HFF-Myc (cell line): ENCODE results near the gene MBOAT2.
"Not testable (repeated sequence)": the region's sequence is repeated elsewhere in the genome, so short reads cannot be mapped to it uniquely, and the experiment has no call there.

Experiments used
- DNase-seq: peaks from one replicate; pipeline ENCODE4 v3.0.0-alpha.2; 2011; ENCODE audit warnings: low read depth; ENCODE audit errors: extremely low read depth
- H3K4me3 ChIP-seq: replicated peaks from 2 replicates; pipeline ENCODE4 v1.5.1; 2011; ENCODE audit warnings: low read depth, mild to moderate bottlenecking, control low read depth, low read length
- CTCF ChIP-seq: IDR thresholded peaks from 2 replicates; pipeline ENCODE4 v1.5.1; 2012; ENCODE audit warnings: mild to moderate bottlenecking, low read depth, low read length, control low read depth; ENCODE audit errors: missing control alignments

MBOAT2 gene

GRCh38 chr2:8939486-8940114, 63.9 kb downstream of the MBOAT2 start:
- TF ChIP-seq CTCF: no peak
- H3K4me3 ChIP-seq: no peak overlapping the region
- no peak for DNase-seq

GRCh38 chr2:8938384-8938783, 65.1 kb downstream of the MBOAT2 start:
- DNase-seq: no peak
- no peak overlapping the region for H3K4me3 ChIP-seq
- TF ChIP-seq CTCF: no peak

- no peak overlapping the region for H3K4me3 ChIP-seq
- no peak for DNase-seq
- no peak for TF ChIP-seq CTCF
Measured at GRCh38 chr2:8935982-8936381, 67.5 kb downstream of the MBOAT2 start.

GRCh38 chr2:8934338-8934737, 69.1 kb downstream of the MBOAT2 start:
- H3K4me3 ChIP-seq: no peak overlapping the region
- TF ChIP-seq CTCF: no peak
- no peak for DNase-seq

GRCh38 chr2:8932702-8933101, 70.8 kb downstream of the MBOAT2 start:
- no peak overlapping the region for H3K4me3 ChIP-seq
- no peak for DNase-seq
- TF ChIP-seq CTCF: no peak

- not testable (repeated sequence) for H3K4me3 ChIP-seq, DNase-seq
Measured at GRCh38 chr2:8930185-8930584, 73.3 kb downstream of the MBOAT2 start.

GRCh38 chr2:8929128-8929527, 74.4 kb downstream of the MBOAT2 start:
- no peak overlapping the region for H3K4me3 ChIP-seq
- DNase-seq: no peak
- TF ChIP-seq CTCF: no peak
